DOHH2 (cell line): ENCODE measurements around the gene DNAI2.

ENCODE experiments used
- CTCF ChIP-seq: fragments of 200-600 bp; sonication (generic); IDR thresholded peaks from one replicate; pipeline ENCODE4 v1.5.1; 2014; ENCODE audit warnings: antibody characterized with exemption, mild to moderate bottlenecking, low read depth, low read length; ENCODE audit not compliant: poor library complexity, severe bottlenecking
- EZH2phosphoT487 ChIP-seq: fragments of 200-600 bp; sonication (generic); IDR thresholded peaks from 2 replicates; pipeline ENCODE4 v1.6.1; 2017; ENCODE audit warnings: borderline replicate concordance, mild to moderate bottlenecking, antibody characterized with exemption, low read length, moderate library complexity, mixed read lengths

- TF ChIP-seq CTCF, result no peak
- no peak for TF ChIP-seq EZH2phosphoT487
Observed at GRCh38 chr17:74249590-74250270, 24.3 kb upstream of the DNAI2 start.
